K562 (cell line): ENCODE data around the gene HTR1D. TPM values are rescaled to one million over a fixed set of nuclear protein-coding genes. Genes with fewer than 3 reads are reported as not detected.

Source experiments
- ATAC-seq: fragments of 200-7000 bp; cut with Tn5 transposase; 3 replicates; pipeline ENCODE4 v1.9.1; 2020; ENCODE audit warnings: moderate library complexity
- BruUV-seq: library from RNA; stranded (reverse); fragments of 400-500 nt; replicated peaks from 2 replicates; lab custom pipeline; 2021; lab: Mats Ljungman, UMichigan
- CTCF ChIA-PET: fragments of 300-600 bp; formaldehyde crosslinking; extraction: SDS; loops from one replicate; lab custom pipeline; 2021; ENCODE audit warnings: low intra/inter-chr PET ratio; lab: Yijun Ruan, JAX
- POLR2A ChIA-PET: fragments of 300-600, 350-650 bp; sonication (Branson Sonifier 250); formaldehyde crosslinking; extraction: SDS; loops from one replicate; lab custom pipeline; 2021; ENCODE audit warnings: antibody characterized with exemption, inconsistent platforms; lab: Yijun Ruan, JAX
- DNase-seq, 4 experiments: peaks; one replicate each; pipeline versions ENCODE4 v3.0.0 to v3.0.0-alpha.2; 2011 to 2018; ENCODE audit warnings: low spot score in 3 of 4, mixed read lengths in 3 of 4; ENCODE audit errors: extremely low read depth in 1 of 4
- FAIRE-seq: peaks from 2 replicates; lab custom pipeline; 2011; peaks lifted over from hg19 to GRCh38; lab: Jason Lieb, UNC
- H2AFZ ChIP-seq: 2 replicates; pipeline ENCODE4 v1.6.0; 2011; ENCODE audit warnings: low read depth, low read length, control low read depth, inconsistent platforms
- H3K27ac ChIP-seq: fragments of 200-600 bp; 3 replicates; pipeline ENCODE4 v1.8.0; 2011; ENCODE audit warnings: low read depth, mild to moderate bottlenecking, control low read depth, inconsistent platforms, low read length, moderate library complexity, mixed read lengths; ENCODE audit errors: extremely low read depth
- H3K27me3 ChIP-seq, 2 experiments: fragments of 300-600 bp in 1 of 2; 2 replicates in 1 of 2; 3 replicates in 1 of 2; pipeline versions ENCODE4 v1.6.0 to v1.8.0; 2011; ENCODE audit warnings: inconsistent platforms in 2 of 2, low read length in 2 of 2, mild to moderate bottlenecking in 1 of 2, mixed read lengths in 1 of 2, moderate library complexity in 1 of 2; ENCODE audit not compliant: control insufficient read depth in 2 of 2, insufficient read depth in 2 of 2
- H3K36me3 ChIP-seq: fragments of 300-600 bp; 3 replicates; pipeline ENCODE4 v1.8.0; 2011; ENCODE audit warnings: mild to moderate bottlenecking, low read length, inconsistent platforms; ENCODE audit not compliant: control insufficient read depth, insufficient read depth
- H3K4me1 ChIP-seq, 2 experiments: fragments of 200-600 bp in 1 of 2; replicated peaks in 1 of 2; 2 replicates in 1 of 2; 3 replicates in 1 of 2; pipeline versions ENCODE4 v1.5.1 to v1.8.0; 2011; ENCODE audit warnings: inconsistent platforms in 2 of 2, low read length in 2 of 2, mild to moderate bottlenecking in 1 of 2, mixed read lengths in 1 of 2, moderate library complexity in 1 of 2; ENCODE audit not compliant: control insufficient read depth in 2 of 2, insufficient read depth in 2 of 2
- H3K4me2 ChIP-seq: 2 replicates; pipeline ENCODE4 v1.6.1; 2011; ENCODE audit warnings: low read length, control low read depth, inconsistent platforms, mixed read lengths; ENCODE audit not compliant: insufficient read depth
- H3K4me3 ChIP-seq: fragments of 200-600 bp; sonication (generic), shearing (Covaris generic); 2 replicates; pipeline ENCODE4 v1.5.1; 2016; ENCODE audit warnings: control low read depth, inconsistent platforms
- H3K79me2 ChIP-seq: fragments of 200-600 bp; 3 replicates; pipeline ENCODE4 v1.8.0; 2011; ENCODE audit warnings: low read length, inconsistent platforms; ENCODE audit not compliant: control insufficient read depth, insufficient read depth
- H3K9ac ChIP-seq, 2 experiments: 2 replicates each; pipeline versions ENCODE4 v1.6.0 to v1.6.1; 2011; ENCODE audit warnings: low read depth in 2 of 2, low read length in 2 of 2, control low read depth in 1 of 2, inconsistent platforms in 1 of 2, mild to moderate bottlenecking in 1 of 2, mixed read lengths in 1 of 2; ENCODE audit not compliant: insufficient read depth in 1 of 2
- H3K9me1 ChIP-seq: one replicate; pipeline ENCODE4 v1.6.0; 2011; ENCODE audit warnings: inconsistent platforms, mild to moderate bottlenecking, low read length, moderate library complexity; ENCODE audit not compliant: control insufficient read depth, insufficient read depth
- H3K9me3 ChIP-seq: replicated peaks from 2 replicates; pipeline ENCODE4 v1.5.1; 2011; ENCODE audit warnings: low read depth, low read length, inconsistent platforms; ENCODE audit not compliant: control insufficient read depth, insufficient read depth
- H4K20me1 ChIP-seq: replicated peaks from 2 replicates; pipeline ENCODE4 v1.6.1; 2011; ENCODE audit warnings: low read length, inconsistent platforms, mixed read lengths; ENCODE audit not compliant: control insufficient read depth, insufficient read depth
- ETV5 ChIP-seq: sonication (generic); formaldehyde crosslinking; IDR thresholded peaks from 2 replicates; pipeline ENCODE4 v1.4.0; 2020; ENCODE audit warnings: low read depth, mild to moderate bottlenecking, missing genetic modification reagents
- SRSF1 ChIP-seq: fragments of 200-400 bp; formaldehyde crosslinking; IDR thresholded peaks from 2 replicates; pipeline ENCODE4 v1.6.1; 2017; ENCODE audit warnings: mild to moderate bottlenecking, low read depth, low read length, moderate library complexity
- ZBTB11 ChIP-seq, 3 experiments: fragments of 200-800 bp in 1 of 3; fragments of 250-450 bp in 1 of 3; fragments of 450-650 bp in 1 of 3; sonication (Bioruptor Pico) in 1 of 3; sonication (Bioruptor generic) in 1 of 3; formaldehyde crosslinking in 1 of 3; IDR thresholded peaks; 2 replicates each; pipeline versions ENCODE4 v1.6.1 to v1.8.0; 2016 to 2022; ENCODE audit warnings: mild to moderate bottlenecking in 2 of 3, missing genetic modification characterization in 2 of 3, missing compliant biosample characterization in 1 of 3, moderate library complexity in 1 of 3
- ZNF140 ChIP-seq: fragments of 250-450 bp; sonication (Bioruptor Pico); IDR thresholded peaks from 2 replicates; pipeline ENCODE4 v1.8.0; 2021; ENCODE audit warnings: moderate library complexity, mild to moderate bottlenecking, inconsistent platforms
- WGBS: fragments of 100-300 bp; shearing (Covaris generic); methylation state at CpG from one replicate; pipeline ENCODE4 v1.1.6; 2016; ENCODE audit warnings: low coverage, mixed read lengths; ENCODE audit not compliant: insufficient coverage; ENCODE audit errors: missing lambda C conversion rate; 5-methylcytosine and 5-hydroxymethylcytosine counted together
- in situ Hi-C: fragments of 300-500 bp; cut with MboI; formaldehyde crosslinking; loops from 4 replicates; pipeline ENCODE4 v1.15.0; 2018; ENCODE audit warnings: inconsistent platforms, mixed read lengths
- intact Hi-C: fragments of 100-400 bp; cut with micrococcal nuclease; formaldehyde crosslinking; loops from 2 replicates; pipeline ENCODE4 v1.14.2; 2022
- polyA plus RNA-seq, 8 experiments: library from polyadenylated mRNA; depleted of rRNA in 4 of 8; stranded (reverse) in 5 of 8; unstranded in 3 of 8; fragments of >200 nt; fragmentation: Nextera tagmentation in 2 of 8; fragmentation: Illumina TruSeq in 1 of 8; extraction: Ambion mirVana in 2 of 8; extraction: Trizol in 1 of 8; gene quantifications; 2 replicates each; pipeline versions ENCODE4 v1.2.1 to v1.2.3, GENCODE V29; 2011 to 2014; ENCODE audit warnings: inconsistent platforms in 1 of 8, missing spikeins in 1 of 8
- total RNA-seq, 7 experiments: library from RNA; depleted of rRNA in 6 of 7; stranded (reverse); fragments of >200 nt in 6 of 7; fragmentation: Illumina TruSeq in 2 of 7; extraction: Trizol in 2 of 7; gene quantifications; 2 replicates each; pipeline versions ENCODE4 v1.2.1 to v1.2.3, GENCODE V29; 2011 to 2021; ENCODE audit warnings: low replicate concordance in 1 of 7

Gene HTR1D
- total and polyA plus RNA-seq, 9 of the 15 experiments (the other 6 are each of a cell fraction or from before 2014, with no cell fraction given) = 0.03 to 0.09 (median 0.04) TPM; not detected in 4

GRCh38 chr1:23150125-23150524 is 67.2 kb downstream of the HTR1D start:
- H3K9ac ChIP-seq = no peak overlapping the region
- H3K9me1 ChIP-seq = no peaks in the 10 kb centered on the region
- peaks cover 4% of the 10 kb centered on the region; the same call in 1 of the 2 replicates for H4K20me1 ChIP-seq
- CTCF ChIA-PET = no interaction called here
- FAIRE-seq = no peak
- no peak overlapping the region for H3K4me3 ChIP-seq
- WGBS = 47% methylated on average over 2 of the region's 2 CpGs
- TF ChIP-seq ZNF140 (no peak), ETV5 (CRISPR knock-in tag) (no peak), ZBTB11 (CRISPR knock-in tag; IDR thresholded peaks at IDR 0.05) (no peak), SRSF1 (no peak)
- H3K27me3 ChIP-seq = no peaks in the 10 kb centered on the region
- no peak overlapping the region for H3K4me2 ChIP-seq
- H3K79me2 ChIP-seq = peaks cover 42% of the 10 kb centered on the region
- no peak for DNase-seq
- peaks cover 4 to 8% of the 10 kb centered on the region in 2 experiments; a peak in 2 of 5 replicates for H3K4me1 ChIP-seq
- in situ Hi-C loops (no loop called here), intact Hi-C loops (no loop called here)
- ATAC-seq = no peak; the same call in 2 of the 3 replicates
- no peak overlapping the region for H3K27ac ChIP-seq
- no peaks in the 10 kb centered on the region; the same call in 2 of the 3 replicates for H3K36me3 ChIP-seq
- POLR2A ChIA-PET = interaction anchor here (1.5 to 3.1 kb wide), 3 partner anchors 9 to 14 kb away, joined by 7 to 15 read pairs (median 10); no protein-coding TSS in a partner anchor
- H2AFZ ChIP-seq = no peak overlapping the region
- H3K9me3 ChIP-seq = no peaks in the 10 kb centered on the region
- BruUV-seq = no TSS peak
